Suprapubic skin (tissue), 4 donors: Measurements from ENCODE around the gene PELO. TPM values are rescaled to one million over a fixed set of nuclear protein-coding genes. Genes with fewer than 3 reads are reported as not detected.

Source experiments
- DNase-seq, 2 donors: peaks; one replicate each; pipeline ENCODE4 v3.0.0-alpha.2; 2019; ENCODE audit warnings: low spot score in 2 of 2
- H3K27ac ChIP-seq: fragments of 200-600 bp; sonication (generic); one replicate; pipeline ENCODE4 v1.5.1; 2019
- H3K27me3 ChIP-seq: fragments of 200-600 bp; sonication (generic); one replicate; pipeline ENCODE4 v1.5.1; 2019
- H3K36me3 ChIP-seq: fragments of 200-600 bp; sonication (generic); one replicate; pipeline ENCODE4 v1.5.1; 2019
- H3K4me1 ChIP-seq: fragments of 200-600 bp; sonication (generic); one replicate; pipeline ENCODE4 v1.5.1; 2019
- H3K4me3 ChIP-seq: fragments of 200-600 bp; sonication (generic); one replicate; pipeline ENCODE4 v1.5.1; 2019; ENCODE audit warnings: mild to moderate bottlenecking
- H3K9me3 ChIP-seq: fragments of 200-600 bp; sonication (generic); one replicate; pipeline ENCODE4 v1.5.1; 2019
- CTCF ChIP-seq, 2 donors: fragments of 200-600 bp in 1 of 2; fragments of 450-650 bp in 1 of 2; sonication (generic) in 1 of 2; IDR thresholded peaks; one replicate each; pipeline ENCODE4 v1.5.1; 2016 to 2019; ENCODE audit warnings: antibody characterized with exemption in 2 of 2, mild to moderate bottlenecking in 1 of 2, moderate library complexity in 1 of 2
- EP300 ChIP-seq: sonication (generic); formaldehyde crosslinking; IDR thresholded peaks from one replicate; pipeline ENCODE4 v1.6.1; 2017; ENCODE audit warnings: antibody characterized with exemption
- POLR2A ChIP-seq, 2 donors: fragments of 450-650 bp; IDR thresholded peaks; one replicate each; pipeline ENCODE4 v1.6.1; 2017; ENCODE audit warnings: antibody characterized with exemption in 2 of 2, mild to moderate bottlenecking in 2 of 2, moderate library complexity in 2 of 2
- POLR2AphosphoS5 ChIP-seq, 3 donors: sonication (generic); formaldehyde crosslinking; IDR thresholded peaks; one replicate each; pipeline ENCODE4 v1.6.1; 2017; ENCODE audit warnings: antibody characterized with exemption in 3 of 3
- WGBS: methylation state at CpG from one replicate; pipeline ENCODE4 v1.1.5; 2018; 5-methylcytosine and 5-hydroxymethylcytosine counted together
- total RNA-seq, 4 donors: library from RNA; depleted of rRNA; stranded (reverse); fragments of >200 nt; gene quantifications; one replicate each; pipeline ENCODE4 v1.1.0, GENCODE V29; 2016

PELO gene
- total RNA-seq, 4 donors from 2014 or later = 9.8 to 17.5 (median 11.2) TPM

- 58% methylated on average over 1 of the region's 1 CpG for WGBS
- Histone ChIP-seq H3K4me1 (no peaks in the 10 kb centered on the region), H3K36me3 (no peaks in the 10 kb centered on the region), H3K27me3 (no peaks in the 10 kb centered on the region), H3K27ac (no peak overlapping the region), H3K9me3 (no peaks in the 10 kb centered on the region), H3K4me3 (no peak overlapping the region)
- no peak for TF ChIP-seq POLR2A (IDR thresholded peaks at IDR 0.05)
- TF ChIP-seq CTCF (IDR thresholded peaks at IDR 0.05) = no peak
- TF ChIP-seq EP300 = no peak
- TF ChIP-seq POLR2AphosphoS5 (IDR thresholded peaks at IDR 0.05) = no peak
- no peak for DNase-seq
Measured at GRCh38 chr5:52778781-52779180, 8.9 kb upstream of the PELO start.

- no peaks in the 10 kb centered on the region for H3K9me3 ChIP-seq
- H3K36me3 ChIP-seq = no peaks in the 10 kb centered on the region
- no peak overlapping the region for H3K4me3 ChIP-seq
- no peak for TF ChIP-seq CTCF (IDR thresholded peaks at IDR 0.05)
- no peak for TF ChIP-seq POLR2AphosphoS5 (IDR thresholded peaks at IDR 0.05)
- no peak for DNase-seq
- H3K27me3 ChIP-seq = no peaks in the 10 kb centered on the region
- no peaks in the 10 kb centered on the region for H3K4me1 ChIP-seq
- H3K27ac ChIP-seq = no peak overlapping the region
Measured at GRCh38 chr5:52779213-52779612, 8.5 kb upstream of the PELO start.

GRCh38 chr5:52783226-52783959 is 4.3 kb upstream of the PELO start:
- no peak overlapping the region for H3K4me3 ChIP-seq
- no peaks in the 10 kb centered on the region for H3K36me3 ChIP-seq
- H3K4me1 ChIP-seq = peaks cover 12% of the 10 kb centered on the region
- no peak for TF ChIP-seq EP300
- no peak for TF ChIP-seq POLR2A (IDR thresholded peaks at IDR 0.05)
- TF ChIP-seq POLR2AphosphoS5 (IDR thresholded peaks at IDR 0.05) = no peak
- no peak for TF ChIP-seq CTCF (IDR thresholded peaks at IDR 0.05)
- no peak overlapping the region for H3K27ac ChIP-seq
- WGBS = 40% methylated on average over 2 of the region's 2 CpGs
- no peak for DNase-seq
- no peaks in the 10 kb centered on the region for H3K9me3 ChIP-seq
- no peaks in the 10 kb centered on the region for H3K27me3 ChIP-seq

GRCh38 chr5:52784737-52785136 is 3.0 kb upstream of the PELO start:
- no peaks in the 10 kb centered on the region for H3K9me3 ChIP-seq
- no peak overlapping the region for H3K4me3 ChIP-seq
- no peaks in the 10 kb centered on the region for H3K27me3 ChIP-seq
- 68% methylated on average over 6 of the region's 6 CpGs for WGBS
- H3K4me1 ChIP-seq = peaks cover 12% of the 10 kb centered on the region
- TF ChIP-seq CTCF (IDR thresholded peaks at IDR 0.05) (no peak), EP300 (no peak), POLR2AphosphoS5 (IDR thresholded peaks at IDR 0.05) (no peak), POLR2A (IDR thresholded peaks at IDR 0.05) (no peak)
- no peak overlapping the region for H3K27ac ChIP-seq
- no peak for DNase-seq
- H3K36me3 ChIP-seq = no peaks in the 10 kb centered on the region

- peaks cover 12% of the 10 kb centered on the region for H3K4me1 ChIP-seq
- no peaks in the 10 kb centered on the region for H3K9me3 ChIP-seq
- WGBS = 54% methylated on average over 4 of the region's 4 CpGs
- H3K27me3 ChIP-seq = no peaks in the 10 kb centered on the region
- H3K27ac ChIP-seq = no peak overlapping the region
- no peak for DNase-seq
- no peak overlapping the region for H3K4me3 ChIP-seq
- TF ChIP-seq POLR2A (IDR thresholded peaks at IDR 0.05) (no peak), POLR2AphosphoS5 (IDR thresholded peaks at IDR 0.05) (no peak), EP300 (no peak), CTCF (IDR thresholded peaks at IDR 0.05) (no peak)
- no peaks in the 10 kb centered on the region for H3K36me3 ChIP-seq
Measured at GRCh38 chr5:52786391-52786790, 1.3 kb upstream of the PELO start.
